Glomerular visceral epithelial cell (primary cell): ENCODE measurements around the gene HUWE1.
"Not testable (repeated sequence)": the region's sequence is repeated elsewhere in the genome, so short reads cannot be mapped to it uniquely, and the experiment has no call there.

Experiments
- DNase-seq: peaks from one replicate; pipeline ENCODE4 v3.0.0-alpha.2; 2016; ENCODE audit errors: extremely low spot score

The HUWE1 gene, protein sequence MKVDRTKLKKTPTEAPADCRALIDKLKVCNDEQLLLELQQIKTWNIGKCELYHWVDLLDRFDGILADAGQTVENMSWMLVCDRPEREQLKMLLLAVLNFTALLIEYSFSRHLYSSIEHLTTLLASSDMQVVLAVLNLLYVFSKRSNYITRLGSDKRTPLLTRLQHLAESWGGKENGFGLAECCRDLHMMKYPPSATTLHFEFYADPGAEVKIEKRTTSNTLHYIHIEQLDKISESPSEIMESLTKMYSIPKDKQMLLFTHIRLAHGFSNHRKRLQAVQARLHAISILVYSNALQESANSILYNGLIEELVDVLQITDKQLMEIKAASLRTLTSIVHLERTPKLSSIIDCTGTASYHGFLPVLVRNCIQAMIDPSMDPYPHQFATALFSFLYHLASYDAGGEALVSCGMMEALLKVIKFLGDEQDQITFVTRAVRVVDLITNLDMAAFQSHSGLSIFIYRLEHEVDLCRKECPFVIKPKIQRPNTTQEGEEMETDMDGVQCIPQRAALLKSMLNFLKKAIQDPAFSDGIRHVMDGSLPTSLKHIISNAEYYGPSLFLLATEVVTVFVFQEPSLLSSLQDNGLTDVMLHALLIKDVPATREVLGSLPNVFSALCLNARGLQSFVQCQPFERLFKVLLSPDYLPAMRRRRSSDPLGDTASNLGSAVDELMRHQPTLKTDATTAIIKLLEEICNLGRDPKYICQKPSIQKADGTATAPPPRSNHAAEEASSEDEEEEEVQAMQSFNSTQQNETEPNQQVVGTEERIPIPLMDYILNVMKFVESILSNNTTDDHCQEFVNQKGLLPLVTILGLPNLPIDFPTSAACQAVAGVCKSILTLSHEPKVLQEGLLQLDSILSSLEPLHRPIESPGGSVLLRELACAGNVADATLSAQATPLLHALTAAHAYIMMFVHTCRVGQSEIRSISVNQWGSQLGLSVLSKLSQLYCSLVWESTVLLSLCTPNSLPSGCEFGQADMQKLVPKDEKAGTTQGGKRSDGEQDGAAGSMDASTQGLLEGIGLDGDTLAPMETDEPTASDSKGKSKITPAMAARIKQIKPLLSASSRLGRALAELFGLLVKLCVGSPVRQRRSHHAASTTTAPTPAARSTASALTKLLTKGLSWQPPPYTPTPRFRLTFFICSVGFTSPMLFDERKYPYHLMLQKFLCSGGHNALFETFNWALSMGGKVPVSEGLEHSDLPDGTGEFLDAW (N-terminal part only)

DNA sequence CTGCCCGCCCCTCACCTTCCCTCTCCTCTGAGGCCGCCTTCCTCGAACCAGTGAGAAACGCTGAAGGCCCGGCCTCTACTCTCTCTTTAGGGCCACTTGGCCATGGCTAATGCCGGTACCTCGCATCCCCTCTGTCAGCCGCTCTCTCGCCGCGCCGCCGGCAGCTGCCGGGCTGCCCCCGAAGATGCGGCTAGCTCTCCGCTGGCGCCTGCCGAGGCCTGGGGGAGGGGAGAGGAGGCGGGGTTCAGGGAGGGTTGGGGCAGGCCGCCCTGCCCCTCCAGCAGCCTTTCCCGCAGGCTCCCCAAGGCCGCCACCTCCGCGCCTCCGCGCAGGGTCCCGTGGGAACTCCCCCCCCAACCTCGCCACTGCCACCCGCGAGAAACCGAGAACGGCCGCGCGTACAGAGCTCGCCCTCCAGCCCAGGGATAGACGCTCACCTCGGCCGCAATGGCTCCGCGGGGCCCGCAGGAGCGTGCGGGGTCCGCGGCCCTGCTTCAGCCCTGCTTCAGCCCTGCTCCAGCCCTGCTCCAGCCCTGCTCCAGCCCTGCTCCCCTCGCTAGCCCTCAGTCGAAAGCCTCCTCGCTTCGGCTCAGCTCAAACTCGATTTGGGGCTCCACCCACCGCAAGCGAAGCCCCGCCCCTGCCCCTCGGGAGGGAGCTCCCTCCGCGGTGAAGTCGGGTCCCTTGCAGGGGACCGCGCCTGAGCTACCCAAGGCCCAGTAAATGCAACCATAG is at the start of gene HUWE1:
TSS of gene HUWE1 (minus strand) at position 569 of the 735 bp plus-strand sequence. CDS start 32,612 bp downstream, outside the sequence.
- peak; percentile 69 for DNase-seq

- no peak for DNase-seq
Measured at GRCh38 chrX:53732797-53733196, 46.3 kb upstream of the HUWE1 start.

DNA sequence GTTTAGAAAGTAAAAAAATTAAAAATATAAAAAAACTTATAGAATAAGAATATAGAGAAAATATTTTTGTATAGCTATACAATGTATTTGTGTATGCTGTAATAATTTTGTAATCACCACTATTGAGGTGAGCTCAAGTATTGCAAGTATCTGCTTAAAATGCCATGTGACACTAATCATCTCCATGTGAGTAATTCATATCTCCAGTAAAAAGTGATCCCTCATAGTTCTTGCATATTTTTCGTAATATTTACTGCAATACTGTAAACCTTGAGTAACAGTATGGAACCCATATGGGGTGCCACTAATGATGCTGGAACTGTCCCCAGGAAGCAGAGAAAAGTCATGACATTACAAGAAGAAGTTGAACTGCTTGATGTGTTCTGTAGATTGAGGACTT is 43.2 kb upstream of the HUWE1 start:
- DNase-seq: no peak

DNA sequence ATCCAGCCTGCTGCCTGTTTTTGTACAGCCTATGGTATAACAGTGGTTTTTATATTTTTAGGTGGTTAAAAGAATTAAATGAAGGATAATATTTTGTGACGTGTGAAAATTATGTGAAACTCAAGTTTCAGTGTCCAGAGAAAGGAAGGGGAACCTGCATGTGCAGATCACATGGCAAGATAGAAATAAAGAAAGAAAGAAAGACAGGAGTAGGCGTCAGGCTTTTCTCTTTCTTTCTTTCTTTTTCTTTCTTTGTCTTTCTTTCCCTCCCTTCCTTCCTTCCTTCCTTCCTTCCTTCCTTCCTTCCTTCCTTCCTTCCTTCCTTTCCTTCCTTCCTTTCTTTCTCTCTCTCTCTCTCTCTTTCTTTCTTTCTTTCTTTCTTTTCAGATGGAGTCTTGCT is 42.0 kb upstream of the HUWE1 start:
- DNase-seq: no peak

GRCh38 chrX:53724872-53725271 is 38.4 kb upstream of the HUWE1 start:
- DNase-seq: no peak

DNA sequence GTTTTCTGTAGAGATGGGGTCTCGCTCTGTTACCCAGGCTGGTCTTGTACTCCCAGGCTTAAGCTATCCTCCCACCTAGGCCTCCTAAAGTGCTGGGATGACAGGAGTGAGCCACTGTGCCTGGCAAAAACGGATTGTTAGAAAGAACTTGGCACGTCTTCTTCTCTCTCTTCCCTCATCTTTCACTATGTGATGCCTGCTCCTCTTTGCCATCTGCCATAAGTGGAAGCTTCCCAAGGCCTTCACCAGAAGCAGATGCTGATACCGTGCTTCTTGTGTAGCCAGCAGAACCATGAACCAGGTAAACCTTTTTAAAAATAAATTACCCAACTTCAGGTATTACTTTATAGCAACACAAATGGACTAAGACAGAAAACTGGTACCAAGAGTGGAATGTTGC is 36.9 kb upstream of the HUWE1 start:
- DNase-seq: no peak

GRCh38 chrX:53721610-53722009 is 35.1 kb upstream of the HUWE1 start:
- DNase-seq: not testable (repeated sequence)

DNA sequence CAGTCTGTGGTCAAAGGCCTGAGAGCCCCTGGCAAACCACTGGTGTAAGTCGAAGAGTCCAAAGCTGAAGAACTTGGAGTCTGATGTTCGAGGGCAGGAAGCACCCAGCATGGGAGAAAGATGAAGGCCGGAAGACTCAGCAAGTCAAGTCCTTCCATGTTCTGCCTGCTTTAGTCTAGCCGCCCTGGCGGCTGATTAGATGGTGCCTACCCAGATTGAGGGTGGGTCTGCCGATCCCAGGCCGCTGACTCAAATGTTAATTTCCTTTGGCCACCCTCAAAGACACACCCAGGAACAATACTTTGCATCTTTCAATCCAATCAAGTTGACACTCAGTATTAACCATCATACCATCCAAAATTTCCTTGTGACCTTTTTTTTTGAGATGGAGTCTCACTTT is 33.1 kb upstream of the HUWE1 start:
- not testable (repeated sequence) for DNase-seq

- DNase-seq: no peak
Measured at GRCh38 chrX:53718073-53718472, 31.6 kb upstream of the HUWE1 start.

GRCh38 chrX:53717205-53717604 is 30.7 kb upstream of the HUWE1 start:
- no peak for DNase-seq

GRCh38 chrX:53716328-53717088 is 30.0 kb upstream of the HUWE1 start:
- peak; percentile 28 for DNase-seq

DNA sequence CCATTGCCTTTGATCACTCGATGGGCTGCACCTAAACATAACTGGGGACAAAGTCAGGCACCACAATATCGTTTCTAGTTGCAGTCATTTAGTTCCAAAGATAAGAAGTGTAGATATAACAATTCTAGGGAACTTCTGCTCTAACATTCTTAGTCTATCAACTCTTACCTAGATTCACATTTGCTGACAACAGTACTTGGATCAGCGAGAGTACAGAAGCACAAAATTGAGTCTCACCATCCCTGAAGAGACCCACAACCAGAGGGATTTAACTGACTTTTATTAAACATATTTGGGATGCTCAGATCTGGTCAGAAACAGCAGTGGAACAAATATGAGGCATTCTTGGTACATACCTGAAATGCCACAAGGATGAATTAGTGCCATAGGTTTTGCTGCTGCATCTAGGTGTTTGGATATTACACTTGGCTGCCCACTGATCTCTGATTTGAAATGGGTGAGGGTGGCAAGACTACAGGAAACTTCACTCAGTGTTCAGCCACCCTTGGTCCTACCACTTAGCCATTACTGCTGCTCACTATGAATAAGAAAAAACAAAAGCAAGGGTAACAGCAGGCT is 28.9 kb upstream of the HUWE1 start:
- peak; percentile 6 for DNase-seq

- peak; percentile 3 for DNase-seq
Measured at GRCh38 chrX:53714580-53715345, 28.2 kb upstream of the HUWE1 start.

- no peak for DNase-seq
Measured at GRCh38 chrX:53713987-53714579, 27.6 kb upstream of the HUWE1 start.

DNA sequence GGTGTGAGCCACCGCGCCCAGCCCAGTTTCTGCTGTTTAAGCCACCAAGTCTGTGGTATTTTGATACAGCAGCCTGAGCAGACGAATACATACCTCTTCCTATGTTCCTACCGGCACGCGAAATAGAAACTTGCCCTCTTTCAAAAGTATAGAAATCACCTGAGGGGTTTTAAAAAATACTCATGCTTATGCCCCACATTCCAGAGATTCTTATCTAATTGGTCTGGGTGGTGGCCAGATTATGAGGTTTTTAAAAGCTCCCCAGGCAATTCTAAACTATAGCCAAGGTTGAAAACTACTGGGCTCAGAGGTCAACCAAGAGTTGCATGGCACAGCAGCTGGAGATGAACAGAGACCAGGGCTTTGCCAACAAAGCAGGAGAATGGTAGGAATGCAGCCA is 24.9 kb upstream of the HUWE1 start:
- no peak for DNase-seq

GRCh38 chrX:53704854-53705253 is 18.3 kb upstream of the HUWE1 start:
- DNase-seq: no peak

DNA sequence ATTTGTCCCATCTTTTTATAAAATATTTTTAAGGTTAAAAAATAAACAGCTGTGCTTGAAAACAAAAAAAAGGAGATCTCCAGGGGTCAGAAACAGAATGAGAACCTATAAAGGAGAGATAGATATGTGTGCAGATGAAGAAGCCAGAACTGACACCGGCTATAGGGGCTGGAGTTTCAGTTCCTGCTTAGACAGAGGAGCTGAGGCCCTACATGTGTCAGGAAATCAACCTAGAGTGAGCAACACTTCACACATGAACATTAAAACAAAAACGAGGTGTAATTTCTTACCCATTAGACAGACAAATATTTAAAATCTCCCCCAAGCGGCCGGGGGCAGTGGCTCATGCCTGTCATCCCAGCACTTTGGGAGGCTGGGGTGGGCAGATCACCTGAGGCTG is 17.8 kb upstream of the HUWE1 start:
- DNase-seq: no peak

GRCh38 chrX:53695946-53696549 is 9.5 kb upstream of the HUWE1 start:
- no peak for DNase-seq

- no peak for DNase-seq
Measured at GRCh38 chrX:53694642-53695041, 8.1 kb upstream of the HUWE1 start.
